Urothelium cell line (cell line): ENCODE data around the gene LILRB5.
A peak's percentile ranks its signal among the peaks of the same experiment; 100 is the strongest.
"Not testable (repeated sequence)": the region's sequence is repeated elsewhere in the genome, so short reads cannot be mapped to it uniquely, and the experiment has no call there.

Source experiments
- DNase-seq: peaks from one replicate; pipeline ENCODE4 v3.0.0; 2011; ENCODE audit warnings: low spot score, mixed read lengths
- FAIRE-seq: peaks from 2 replicates; lab custom pipeline; 2011; peaks lifted over from hg19 to GRCh38; lab: Jason Lieb, UNC

Gene LILRB5

GRCh38 chr19:54277111-54277615, 20.1 kb upstream of the LILRB5 start:
- DNase-seq, FAIRE-seq: not testable (repeated sequence)

GRCh38 chr19:54275951-54276350, 18.9 kb upstream of the LILRB5 start:
- FAIRE-seq (no peak), DNase-seq (no peak)

- FAIRE-seq, DNase-seq: not testable (repeated sequence)
Observed at GRCh38 chr19:54274516-54274915, 17.4 kb upstream of the LILRB5 start.

GRCh38 chr19:54273821-54274220, 16.7 kb upstream of the LILRB5 start:
- FAIRE-seq: no peak
- DNase-seq: no peak

GRCh38 chr19:54272181-54272580, 15.1 kb upstream of the LILRB5 start:
- not testable (repeated sequence) for FAIRE-seq, DNase-seq

- not testable (repeated sequence) for DNase-seq, FAIRE-seq
Observed at GRCh38 chr19:54271587-54271986, 14.5 kb upstream of the LILRB5 start.

GRCh38 chr19:54271106-54271505, 14.0 kb upstream of the LILRB5 start:
- no peak for FAIRE-seq
- no peak for DNase-seq

- no peak for FAIRE-seq
- no peak for DNase-seq
Observed at GRCh38 chr19:54268936-54269335, 11.9 kb upstream of the LILRB5 start.

- DNase-seq: peak; percentile 71
- FAIRE-seq: peak; percentile 40
Observed at GRCh38 chr19:54266133-54266532, 9.1 kb upstream of the LILRB5 start.

- FAIRE-seq (no peak), DNase-seq (no peak)
Observed at GRCh38 chr19:54262470-54262869, 5.4 kb upstream of the LILRB5 start.

- no peak for FAIRE-seq
Observed at GRCh38 chr19:54262066-54262465, 5.0 kb upstream of the LILRB5 start.

GRCh38 chr19:54256250-54257115, 590 bp downstream of the LILRB5 start:
- no peak for DNase-seq
- FAIRE-seq: no peak

More at GRCh38 chr19:54262066-54262465, 5.0 kb upstream of the LILRB5 start:
- DNase-seq: no peak

- FAIRE-seq: no peak
Observed at GRCh38 chr19:54255105-54255775, 1.8 kb downstream of the LILRB5 start.

GRCh38 chr19:54254195-54254906, 2.7 kb downstream of the LILRB5 start:
- FAIRE-seq (no peak), DNase-seq (no peak)

More at GRCh38 chr19:54255105-54255775, 1.8 kb downstream of the LILRB5 start:
- no peak for DNase-seq

GRCh38 chr19:54253331-54254194, 3.5 kb downstream of the LILRB5 start:
- DNase-seq: no peak
- FAIRE-seq: no peak

GRCh38 chr19:54252845-54253244, 4.2 kb downstream of the LILRB5 start:
- DNase-seq (no peak), FAIRE-seq (no peak)

- DNase-seq (no peak), FAIRE-seq (no peak)
Observed at GRCh38 chr19:54252243-54252642, 4.8 kb downstream of the LILRB5 start.

GRCh38 chr19:54248016-54248601, 9.0 kb downstream of the LILRB5 start:
- DNase-seq (no peak), FAIRE-seq (no peak)

GRCh38 chr19:54247106-54247930, 9.8 kb downstream of the LILRB5 start:
- FAIRE-seq: no peak
- no peak for DNase-seq
